ENCODE measurements around the gene ENPEP.

DNA sequence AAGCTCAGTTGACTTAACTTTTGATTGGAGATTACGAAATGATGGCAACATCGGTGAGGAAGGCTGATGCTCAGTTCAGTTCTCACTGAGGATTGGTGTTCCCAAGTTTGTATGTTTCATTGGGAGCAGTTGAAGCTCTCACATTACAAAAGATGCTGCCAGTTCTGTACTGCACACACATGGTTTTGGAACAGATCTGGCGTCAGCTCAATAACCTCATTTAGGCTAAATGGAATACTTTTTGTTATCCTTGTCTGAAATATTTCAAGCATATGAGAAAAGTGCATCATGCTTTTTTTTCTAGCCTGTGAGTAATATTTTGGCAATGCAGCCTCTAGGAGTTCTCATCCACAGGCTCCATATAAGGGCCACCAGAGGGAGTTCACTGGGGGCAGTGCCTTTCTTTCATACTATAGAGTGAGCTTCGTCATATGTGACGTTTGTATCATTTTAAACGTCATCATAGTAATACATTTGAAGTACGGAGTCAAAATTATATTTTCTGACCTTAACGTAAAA is 4.1 kb downstream of the ENPEP start:
- no peak for TF ChIP-seq SRF (IDR thresholded peaks at IDR 0.05; ENCODE audit: low read depth in 2 of 2, low read length in 2 of 2)
- TF ChIP-seq ZBED1 (IDR thresholded peaks at IDR 0.05; ENCODE audit: borderline replicate concordance): no peak
- TF ChIP-seq SUPT20H (IDR thresholded peaks at IDR 0.05; ENCODE audit: borderline replicate concordance, control insufficient read depth, low read depth, low read length): no peak
- TF ChIP-seq TAF1 (IDR thresholded peaks at IDR 0.05; ENCODE audit: borderline replicate concordance, low read depth, low read length): no peak
- TF ChIP-seq IRF4 (IDR thresholded peaks at IDR 0.05; ENCODE audit: low read depth, low read length): no peak
- TF ChIP-seq, protein P1, sequence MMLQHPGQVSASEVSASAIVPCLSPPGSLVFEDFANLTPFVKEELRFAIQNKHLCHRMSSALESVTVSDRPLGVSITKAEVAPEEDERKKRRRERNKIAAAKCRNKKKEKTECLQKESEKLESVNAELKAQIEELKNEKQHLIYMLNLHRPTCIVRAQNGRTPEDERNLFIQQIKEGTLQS (IDR thresholded peaks at IDR 0.05; ENCODE audit: borderline replicate concordance, extremely low read depth, low read depth, low read length): no peak
- TF ChIP-seq SIX5 (IDR thresholded peaks at IDR 0.05; ENCODE audit: low read depth, low read length, severe bottlenecking): no peak
- no peak for TF ChIP-seq CHD1 (IDR thresholded peaks at IDR 0.05; ENCODE audit: low read depth, low read length)
- TF ChIP-seq, protein P2, sequence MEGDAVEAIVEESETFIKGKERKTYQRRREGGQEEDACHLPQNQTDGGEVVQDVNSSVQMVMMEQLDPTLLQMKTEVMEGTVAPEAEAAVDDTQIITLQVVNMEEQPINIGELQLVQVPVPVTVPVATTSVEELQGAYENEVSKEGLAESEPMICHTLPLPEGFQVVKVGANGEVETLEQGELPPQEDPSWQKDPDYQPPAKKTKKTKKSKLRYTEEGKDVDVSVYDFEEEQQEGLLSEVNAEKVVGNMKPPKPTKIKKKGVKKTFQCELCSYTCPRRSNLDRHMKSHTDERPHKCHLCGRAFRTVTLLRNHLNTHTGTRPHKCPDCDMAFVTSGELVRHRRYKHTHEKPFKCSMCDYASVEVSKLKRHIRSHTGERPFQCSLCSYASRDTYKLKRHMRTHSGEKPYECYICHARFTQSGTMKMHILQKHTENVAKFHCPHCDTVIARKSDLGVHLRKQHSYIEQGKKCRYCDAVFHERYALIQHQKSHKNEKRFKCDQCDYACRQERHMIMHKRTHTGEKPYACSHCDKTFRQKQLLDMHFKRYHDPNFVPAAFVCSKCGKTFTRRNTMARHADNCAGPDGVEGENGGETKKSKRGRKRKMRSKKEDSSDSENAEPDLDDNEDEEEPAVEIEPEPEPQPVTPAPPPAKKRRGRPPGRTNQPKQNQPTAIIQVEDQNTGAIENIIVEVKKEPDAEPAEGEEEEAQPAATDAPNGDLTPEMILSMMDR (IDR thresholded peaks at IDR 0.05 in 2 of 3, conservative IDR thresholded peaks at IDR 0.05 in 1 of 3; ENCODE audit: control insufficient read depth in 2 of 3, extremely low read depth in 1 of 3, insufficient read depth in 1 of 3, low read depth in 3 of 3, low read length in 3 of 3): no peak
- TF ChIP-seq, protein P3, sequence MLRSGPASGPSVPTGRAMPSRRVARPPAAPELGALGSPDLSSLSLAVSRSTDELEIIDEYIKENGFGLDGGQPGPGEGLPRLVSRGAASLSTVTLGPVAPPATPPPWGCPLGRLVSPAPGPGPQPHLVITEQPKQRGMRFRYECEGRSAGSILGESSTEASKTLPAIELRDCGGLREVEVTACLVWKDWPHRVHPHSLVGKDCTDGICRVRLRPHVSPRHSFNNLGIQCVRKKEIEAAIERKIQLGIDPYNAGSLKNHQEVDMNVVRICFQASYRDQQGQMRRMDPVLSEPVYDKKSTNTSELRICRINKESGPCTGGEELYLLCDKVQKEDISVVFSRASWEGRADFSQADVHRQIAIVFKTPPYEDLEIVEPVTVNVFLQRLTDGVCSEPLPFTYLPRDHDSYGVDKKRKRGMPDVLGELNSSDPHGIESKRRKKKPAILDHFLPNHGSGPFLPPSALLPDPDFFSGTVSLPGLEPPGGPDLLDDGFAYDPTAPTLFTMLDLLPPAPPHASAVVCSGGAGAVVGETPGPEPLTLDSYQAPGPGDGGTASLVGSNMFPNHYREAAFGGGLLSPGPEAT (IDR thresholded peaks at IDR 0.05; ENCODE audit: low read depth): no peak

Measured in GM12878 (cell line).